GM13976 (cell line): Measurements from ENCODE around the gene PEX10.
"Not testable (repeated sequence)": the region's sequence is repeated elsewhere in the genome, so short reads cannot be mapped to it uniquely, and the experiment has no call there.

ENCODE experiments used
- DNase-seq: peaks from one replicate; pipeline ENCODE4 v3.0.0; 2012; ENCODE audit warnings: low spot score
- CTCF ChIP-seq: IDR thresholded peaks from 2 replicates; pipeline ENCODE4 v1.5.1; 2012; ENCODE audit warnings: borderline replicate concordance, mild to moderate bottlenecking; ENCODE audit not compliant: insufficient read depth; ENCODE audit errors: extremely low read depth, missing control alignments, control extremely low read depth
- in situ Hi-C: fragments of 300-500 bp; cut with MboI; formaldehyde crosslinking; loops from one replicate; pipeline ENCODE4 v1.12.0; 2022; ENCODE audit warnings: low sequenced_read_pairs, mixed read lengths, inconsistent platforms; ENCODE audit not compliant: unreplicated experiment

PEX10 gene

GRCh38 chr1:2443277-2444137, 31.1 kb upstream of the PEX10 start:
- in situ Hi-C loops, result no loop called here
- TF ChIP-seq CTCF, result no peak
- DNase-seq, result no peak

GRCh38 chr1:2442661-2443060, 30.3 kb upstream of the PEX10 start:
- in situ Hi-C loops, result no loop called here
- no peak for DNase-seq
- TF ChIP-seq CTCF, result no peak

GRCh38 chr1:2441746-2442145, 29.4 kb upstream of the PEX10 start:
- TF ChIP-seq CTCF, result no peak
- in situ Hi-C loops, result no loop called here

GRCh38 chr1:2440346-2440745, 28.0 kb upstream of the PEX10 start:
- DNase-seq, in situ Hi-C loops: not testable (repeated sequence)

More at GRCh38 chr1:2441746-2442145, 29.4 kb upstream of the PEX10 start:
- no peak for DNase-seq

- DNase-seq, result no peak
- in situ Hi-C loops, result no loop called here
- TF ChIP-seq CTCF, result no peak
Observed at GRCh38 chr1:2439369-2439768, 27.0 kb upstream of the PEX10 start.

GRCh38 chr1:2438641-2439040, 26.3 kb upstream of the PEX10 start:
- TF ChIP-seq CTCF, result no peak
- DNase-seq, result no peak
- in situ Hi-C loops, result no loop called here

GRCh38 chr1:2438038-2438437, 25.7 kb upstream of the PEX10 start:
- DNase-seq, result no peak
- in situ Hi-C loops, result no loop called here
- TF ChIP-seq CTCF, result no peak
